Activated CD4-positive, alpha-beta T cell treated with anti-CD3 and anti-CD28 coated beads, Interleukin-2, amount 10 ng/mL, durations not matched to agents 7 days and 5 days (primary cell): ENCODE measurements around the gene DGAT2. TPM values are rescaled to one million over a fixed set of nuclear protein-coding genes. Genes with fewer than 3 reads are reported as not detected.
A peak's percentile ranks its signal among the peaks of the same experiment; 100 is the strongest.

ENCODE experiments used
- CTCF ChIA-PET: fragments of 350-600 bp; sonication (Branson Sonifier 250); formaldehyde crosslinking; loops from one replicate; lab custom pipeline; 2021; ENCODE audit warnings: antibody characterized with exemption; lab: Charles Lee
- POLR2A ChIA-PET: fragments of 350-600 bp; sonication (Branson Sonifier 250); formaldehyde crosslinking; loops from one replicate; lab custom pipeline; 2021; ENCODE audit warnings: antibody characterized with exemption; lab: Charles Lee
- DNase-seq: peaks from one replicate; pipeline ENCODE4 v3.0.0-alpha.2; 2020
- H3K27ac Mint-ChIP-seq: one replicate; pipeline ENCODE4 v1.8.0; 2021; ENCODE audit warnings: mild to moderate bottlenecking, moderate library complexity, mixed read lengths
- H3K27me3 Mint-ChIP-seq: one replicate; pipeline ENCODE4 v1.8.0; 2021; ENCODE audit warnings: mixed read lengths
- H3K36me3 Mint-ChIP-seq: one replicate; pipeline ENCODE4 v1.8.0; 2021; ENCODE audit warnings: low read depth, mixed read lengths
- H3K4me1 Mint-ChIP-seq: one replicate; pipeline ENCODE4 v1.8.0; 2021; ENCODE audit warnings: mixed read lengths
- H3K4me3 Mint-ChIP-seq: one replicate; pipeline ENCODE4 v1.8.0; 2021; ENCODE audit warnings: mild to moderate bottlenecking, moderate library complexity, mixed read lengths
- H3K9me3 Mint-ChIP-seq: one replicate; pipeline ENCODE4 v1.8.0; 2021; ENCODE audit warnings: mixed read lengths
- total RNA-seq, 2 experiments: library from RNA; stranded (reverse); gene quantifications; one replicate each; pipeline ENCODE4 v1.2.3, GENCODE V29; 2021

Gene DGAT2, protein sequence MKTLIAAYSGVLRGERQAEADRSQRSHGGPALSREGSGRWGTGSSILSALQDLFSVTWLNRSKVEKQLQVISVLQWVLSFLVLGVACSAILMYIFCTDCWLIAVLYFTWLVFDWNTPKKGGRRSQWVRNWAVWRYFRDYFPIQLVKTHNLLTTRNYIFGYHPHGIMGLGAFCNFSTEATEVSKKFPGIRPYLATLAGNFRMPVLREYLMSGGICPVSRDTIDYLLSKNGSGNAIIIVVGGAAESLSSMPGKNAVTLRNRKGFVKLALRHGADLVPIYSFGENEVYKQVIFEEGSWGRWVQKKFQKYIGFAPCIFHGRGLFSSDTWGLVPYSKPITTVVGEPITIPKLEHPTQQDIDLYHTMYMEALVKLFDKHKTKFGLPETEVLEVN
- under 1 TPM; 0.77 to 0.99 TPM for total RNA-seq

DNA sequence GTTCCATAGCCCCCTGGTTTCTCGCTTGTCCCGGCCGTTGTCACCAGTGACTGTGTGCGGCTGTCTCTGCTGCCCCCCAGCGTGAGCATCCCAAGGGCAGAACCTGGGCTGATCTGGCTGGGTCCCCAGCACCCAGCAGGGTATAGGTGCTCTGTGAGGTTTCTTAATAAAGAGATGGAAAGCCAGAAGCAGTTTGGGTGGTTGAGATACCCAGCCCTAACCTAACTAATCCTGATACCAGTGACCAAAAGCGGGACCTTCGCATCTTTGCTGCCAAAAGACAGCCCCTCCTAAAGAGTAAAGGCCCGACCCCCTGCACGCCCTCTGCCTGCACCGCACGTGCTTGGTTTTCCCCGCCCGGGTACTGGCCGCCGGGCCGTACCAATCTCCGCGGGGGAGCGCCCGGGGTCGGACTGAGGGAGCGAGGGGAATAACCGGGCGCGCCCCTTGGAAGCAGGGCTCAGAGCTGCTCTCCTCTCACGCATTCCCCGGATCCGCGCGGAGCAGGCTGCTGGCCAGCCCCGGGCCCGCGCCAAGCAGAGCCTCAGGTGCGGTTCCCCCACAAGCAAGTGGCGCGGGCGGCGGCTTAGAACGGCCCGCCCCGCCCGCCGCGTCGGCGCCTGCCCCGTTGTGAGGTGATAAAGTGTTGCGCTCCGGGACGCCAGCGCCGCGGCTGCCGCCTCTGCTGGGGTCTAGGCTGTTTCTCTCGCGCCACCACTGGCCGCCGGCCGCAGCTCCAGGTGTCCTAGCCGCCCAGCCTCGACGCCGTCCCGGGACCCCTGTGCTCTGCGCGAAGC lies at the start of gene DGAT2:
Gene DGAT2 (plus strand): TSS at position 667 of the 797 bp plus-strand sequence. CDS start 214 bp downstream, outside the sequence.
- ChIA-PET CTCF (interaction anchor here (0.7 to 1.1 kb wide), 2 partner anchors 10 to 22 kb away, joined by 3 read pairs; no protein-coding TSS in a partner anchor), POLR2A (no interaction called here)
- H3K36me3 Mint-ChIP-seq: no peaks in the 10 kb centered on the region
- H3K4me1 Mint-ChIP-seq: peaks cover 17% of the 10 kb centered on the region
- H3K4me3 Mint-ChIP-seq: peak within 1 kb of the TSS; percentile 64
- peak; percentile 71 for DNase-seq
- H3K27me3 Mint-ChIP-seq: peaks cover 21% of the 10 kb centered on the region
- peak within 1 kb of the TSS; percentile 83 for H3K27ac Mint-ChIP-seq
- H3K9me3 Mint-ChIP-seq: no peaks in the 10 kb centered on the region

GRCh38 chr11:75719340-75720239 lies 49.0 kb upstream of the DGAT2 start:
- POLR2A ChIA-PET: no interaction called here
- peaks cover 2% of the 10 kb centered on the region for H3K27me3 Mint-ChIP-seq
- H3K27ac Mint-ChIP-seq: no peak overlapping the region
- no peak overlapping the region for H3K4me3 Mint-ChIP-seq
- no peaks in the 10 kb centered on the region for H3K9me3 Mint-ChIP-seq
- H3K36me3 Mint-ChIP-seq: no peaks in the 10 kb centered on the region
- DNase-seq: no peak
- CTCF ChIA-PET: interaction anchor here (1.0 kb wide), 3 partner anchors 12 to 43 kb away, joined by 3 read pairs; no protein-coding TSS in a partner anchor
- peaks cover 2% of the 10 kb centered on the region for H3K4me1 Mint-ChIP-seq

DNA sequence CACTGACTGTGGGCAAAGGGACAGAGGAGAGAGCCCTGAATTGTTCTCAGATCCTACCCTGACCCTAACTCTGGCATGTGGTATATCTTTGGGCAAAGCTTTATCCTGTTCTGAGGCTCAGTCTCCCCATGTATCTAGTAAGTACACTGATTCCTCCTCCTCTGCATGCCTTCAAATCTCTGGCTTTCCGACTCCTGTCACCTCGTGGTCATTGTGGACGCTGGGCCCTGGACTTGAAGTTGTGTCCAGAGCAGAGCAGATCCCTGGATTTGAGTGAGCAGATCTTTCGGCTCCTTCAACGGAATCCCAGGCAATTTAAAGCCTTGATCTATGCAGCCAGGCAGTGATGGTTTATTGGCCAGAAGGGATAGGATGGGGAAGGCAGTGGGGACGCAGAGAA lies 47.9 kb upstream of the DGAT2 start:
- no peak overlapping the region for H3K4me3 Mint-ChIP-seq
- ChIA-PET POLR2A (no interaction called here), CTCF (no interaction called here)
- no peak for DNase-seq
- H3K27ac Mint-ChIP-seq: no peak overlapping the region
- H3K4me1 Mint-ChIP-seq: peaks cover 2% of the 10 kb centered on the region
- H3K9me3 Mint-ChIP-seq: no peaks in the 10 kb centered on the region
- no peaks in the 10 kb centered on the region for H3K36me3 Mint-ChIP-seq
- H3K27me3 Mint-ChIP-seq: peaks cover 2% of the 10 kb centered on the region

DNA sequence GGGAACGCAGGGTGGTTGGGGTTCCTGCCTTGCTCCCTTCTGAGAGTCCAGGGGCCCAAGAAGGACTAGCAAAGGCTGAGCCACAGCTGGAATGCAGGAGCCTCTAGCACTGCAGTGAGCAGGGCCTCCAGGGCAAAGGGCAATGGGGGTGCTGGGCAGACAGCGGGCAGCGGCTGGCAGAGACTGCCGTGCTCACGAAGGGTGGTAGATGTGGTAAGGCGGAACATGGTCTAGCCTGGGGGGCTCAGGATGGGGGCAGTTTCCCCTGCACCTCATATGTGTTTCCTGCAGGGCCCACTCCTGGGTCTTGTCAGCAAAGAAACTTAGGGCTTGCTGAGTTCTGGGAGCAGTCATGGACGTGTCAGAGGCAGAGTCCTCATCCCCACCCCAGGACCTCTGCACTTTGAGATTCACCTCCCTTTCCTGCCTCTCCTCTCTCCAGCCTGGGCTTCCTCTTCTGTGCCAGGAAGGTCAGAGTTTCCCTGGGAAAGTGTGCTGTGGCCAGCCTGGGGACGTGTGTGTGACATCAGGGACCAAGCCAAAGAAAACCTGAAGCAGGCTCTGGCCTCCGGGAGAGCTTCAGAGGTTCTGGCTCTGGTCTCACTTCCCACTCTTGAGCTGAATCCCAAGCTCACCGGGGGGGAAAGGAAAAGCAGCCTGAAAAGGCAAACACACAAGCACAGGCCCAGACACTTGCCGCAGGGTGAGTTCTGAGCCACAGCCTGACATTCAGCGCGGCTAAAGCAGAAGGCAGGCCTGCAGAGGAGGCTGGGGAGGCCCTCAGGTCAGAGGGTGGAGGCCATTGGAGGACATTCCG lies 46.5 kb upstream of the DGAT2 start:
- H3K4me1 Mint-ChIP-seq: peaks cover 2% of the 10 kb centered on the region
- no peaks in the 10 kb centered on the region for H3K9me3 Mint-ChIP-seq
- H3K4me3 Mint-ChIP-seq: no peak overlapping the region
- no peaks in the 10 kb centered on the region for H3K36me3 Mint-ChIP-seq
- ChIA-PET CTCF (interaction anchor here (1.3 to 1.8 kb wide), 3 partner anchors 12 to 79 kb away, joined by 4 to 5 read pairs (median 5); no protein-coding TSS in a partner anchor), POLR2A (no interaction called here)
- no peak overlapping the region for H3K27ac Mint-ChIP-seq
- no peak for DNase-seq
- H3K27me3 Mint-ChIP-seq: no peaks in the 10 kb centered on the region

DNA sequence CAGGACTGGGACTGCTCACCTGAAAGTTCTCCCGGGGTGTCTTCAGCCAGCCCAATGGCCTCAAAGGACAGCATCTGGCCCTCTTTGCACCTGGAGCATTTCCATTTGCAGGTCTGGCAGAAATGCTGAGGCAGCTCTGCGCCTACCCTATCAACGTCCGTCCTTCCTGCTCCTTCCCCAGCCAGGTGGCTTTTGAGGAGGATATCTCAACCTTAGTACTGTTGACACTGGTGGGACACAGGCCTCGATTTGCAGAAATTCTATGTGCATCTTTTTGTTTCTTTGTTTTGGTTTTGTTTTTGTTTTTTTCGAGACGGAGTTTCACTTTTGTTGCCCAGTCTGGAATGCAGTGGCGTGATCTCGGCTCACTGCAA lies 45.9 kb upstream of the DGAT2 start:
- ChIA-PET POLR2A (no interaction called here), CTCF (interaction anchor here (1.3 to 1.8 kb wide), 3 partner anchors 12 to 79 kb away, joined by 4 to 5 read pairs (median 5); no protein-coding TSS in a partner anchor)
- Mint-ChIP-seq H3K4me3 (no peak overlapping the region), H3K27ac (no peak overlapping the region), H3K36me3 (no peaks in the 10 kb centered on the region), H3K4me1 (peaks cover 2% of the 10 kb centered on the region), H3K27me3 (no peaks in the 10 kb centered on the region), H3K9me3 (no peaks in the 10 kb centered on the region)
- DNase-seq: no peak

GRCh38 chr11:75725547-75726320 lies 42.8 kb upstream of the DGAT2 start:
- ChIA-PET CTCF (no interaction called here), POLR2A (no interaction called here)
- H3K27ac Mint-ChIP-seq: no peak overlapping the region
- no peaks in the 10 kb centered on the region for H3K9me3 Mint-ChIP-seq
- no peak overlapping the region for H3K4me3 Mint-ChIP-seq
- DNase-seq: no peak
- peaks cover 3% of the 10 kb centered on the region for H3K27me3 Mint-ChIP-seq
- peaks cover 2% of the 10 kb centered on the region for H3K4me1 Mint-ChIP-seq
- H3K36me3 Mint-ChIP-seq: no peaks in the 10 kb centered on the region

DNA sequence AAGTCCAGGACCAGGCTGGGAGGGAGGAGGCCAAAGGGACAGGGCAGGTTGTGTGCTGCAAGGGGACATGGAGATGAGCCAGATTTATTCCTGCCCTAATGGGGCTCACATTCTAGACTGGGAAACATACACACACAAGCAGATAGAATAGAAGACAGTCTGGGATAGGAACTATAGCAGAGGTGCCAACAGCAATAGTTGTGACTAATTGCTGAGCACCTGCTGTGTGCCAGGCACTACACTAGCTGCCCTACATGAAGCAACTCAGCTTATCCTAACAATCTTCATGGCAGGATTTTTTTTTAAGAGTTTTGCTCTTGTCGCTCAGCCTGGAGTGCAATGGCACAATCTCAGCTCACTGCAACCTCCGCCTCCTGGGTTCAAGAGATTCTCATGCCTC lies 39.6 kb upstream of the DGAT2 start:
- CTCF ChIA-PET: no interaction called here
- DNase-seq: no peak
- Mint-ChIP-seq H3K27me3 (peaks cover 3% of the 10 kb centered on the region), H3K4me1 (no peaks in the 10 kb centered on the region), H3K27ac (no peak overlapping the region), H3K4me3 (no peak overlapping the region), H3K9me3 (no peaks in the 10 kb centered on the region), H3K36me3 (no peaks in the 10 kb centered on the region)
- POLR2A ChIA-PET: no interaction called here

DNA sequence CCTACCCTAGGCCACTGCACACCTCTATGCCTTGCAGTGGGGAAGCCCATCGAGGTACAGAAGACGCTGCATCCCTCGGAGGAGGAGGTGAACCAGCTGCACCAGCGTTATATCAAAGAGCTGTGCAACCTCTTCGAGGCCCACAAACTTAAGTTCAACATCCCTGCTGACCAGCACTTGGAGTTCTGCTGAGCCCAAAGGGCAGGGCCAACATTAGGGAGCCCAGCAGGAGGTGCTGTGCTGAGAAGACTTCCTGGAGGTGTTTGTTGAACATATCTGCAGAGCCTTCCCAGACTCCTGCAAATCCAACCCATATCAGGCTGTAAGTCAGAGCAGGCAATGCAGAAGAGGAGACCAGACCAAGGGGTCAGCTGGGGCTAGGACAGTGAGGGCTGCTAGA lies 37.5 kb upstream of the DGAT2 start:
- CTCF ChIA-PET: no interaction called here
- H3K36me3 Mint-ChIP-seq: no peaks in the 10 kb centered on the region
- H3K27ac Mint-ChIP-seq: no peak overlapping the region

GRCh38 chr11:75733071-75733430 lies 35.5 kb upstream of the DGAT2 start:
- Mint-ChIP-seq H3K9me3 (no peaks in the 10 kb centered on the region), H3K36me3 (no peaks in the 10 kb centered on the region), H3K4me3 (no peak overlapping the region), H3K27ac (no peak overlapping the region), H3K27me3 (peaks cover 3% of the 10 kb centered on the region), H3K4me1 (no peaks in the 10 kb centered on the region)
- ChIA-PET CTCF (no interaction called here), POLR2A (no interaction called here)
- DNase-seq: no peak

More for the DNA sequence above, 37.5 kb upstream of the DGAT2 start:
- no peak for DNase-seq
- Mint-ChIP-seq H3K27me3 (peaks cover 3% of the 10 kb centered on the region), H3K9me3 (no peaks in the 10 kb centered on the region), H3K4me3 (no peak overlapping the region), H3K4me1 (no peaks in the 10 kb centered on the region)
- POLR2A ChIA-PET: no interaction called here

DNA sequence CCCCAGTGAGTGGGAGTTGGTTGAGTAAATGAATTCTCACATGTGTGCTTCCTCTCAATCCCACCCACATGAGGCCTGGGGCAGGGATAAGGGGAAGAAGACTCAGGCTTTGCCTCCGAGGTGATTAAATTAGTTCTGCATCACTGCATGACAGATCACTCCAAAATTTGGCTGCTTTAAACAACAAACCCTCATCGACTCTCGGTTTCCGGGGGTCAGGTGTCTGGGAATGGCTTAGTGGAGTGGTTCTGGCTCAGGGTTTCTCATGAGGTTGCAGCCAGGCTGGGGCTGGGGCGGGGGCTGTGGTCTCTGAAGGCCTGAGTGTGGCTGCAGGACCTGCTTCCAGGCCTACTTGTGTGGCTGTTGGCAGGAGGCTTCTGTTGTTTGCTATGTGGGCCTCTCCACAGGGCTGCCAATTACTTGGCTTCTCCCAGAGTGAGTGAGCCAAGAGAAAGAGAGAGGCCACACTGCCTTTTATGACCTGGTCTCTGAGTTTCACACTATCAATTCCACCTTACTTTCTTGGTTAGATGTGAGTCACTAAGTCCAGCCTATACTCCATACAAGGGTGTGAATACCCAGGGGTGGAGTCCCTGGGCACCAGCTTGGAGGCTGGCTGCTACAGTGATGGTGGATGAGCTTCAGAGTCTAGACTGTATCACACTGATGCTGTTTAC lies 35.0 kb upstream of the DGAT2 start:
- Mint-ChIP-seq H3K27me3 (peaks cover 6% of the 10 kb centered on the region), H3K4me1 (no peaks in the 10 kb centered on the region), H3K36me3 (no peaks in the 10 kb centered on the region), H3K27ac (no peak overlapping the region), H3K9me3 (no peaks in the 10 kb centered on the region), H3K4me3 (no peak overlapping the region)
- no peak for DNase-seq
- ChIA-PET CTCF (interaction anchor here (1.7 kb wide), 1 partner anchor 11 kb away, joined by 5 read pairs; no protein-coding TSS in a partner anchor), POLR2A (no interaction called here)
